ENCODE measurements around the gene OR51F1. TPM values are rescaled to one million over a fixed set of nuclear protein-coding genes. Genes with fewer than 3 reads are reported as not detected.

OR51F1 gene
- total and polyA plus RNA-seq, 2 of the 8 experiments (the other 6 are each of a cell fraction or from before 2014, with no cell fraction given), result not detected

DNA sequence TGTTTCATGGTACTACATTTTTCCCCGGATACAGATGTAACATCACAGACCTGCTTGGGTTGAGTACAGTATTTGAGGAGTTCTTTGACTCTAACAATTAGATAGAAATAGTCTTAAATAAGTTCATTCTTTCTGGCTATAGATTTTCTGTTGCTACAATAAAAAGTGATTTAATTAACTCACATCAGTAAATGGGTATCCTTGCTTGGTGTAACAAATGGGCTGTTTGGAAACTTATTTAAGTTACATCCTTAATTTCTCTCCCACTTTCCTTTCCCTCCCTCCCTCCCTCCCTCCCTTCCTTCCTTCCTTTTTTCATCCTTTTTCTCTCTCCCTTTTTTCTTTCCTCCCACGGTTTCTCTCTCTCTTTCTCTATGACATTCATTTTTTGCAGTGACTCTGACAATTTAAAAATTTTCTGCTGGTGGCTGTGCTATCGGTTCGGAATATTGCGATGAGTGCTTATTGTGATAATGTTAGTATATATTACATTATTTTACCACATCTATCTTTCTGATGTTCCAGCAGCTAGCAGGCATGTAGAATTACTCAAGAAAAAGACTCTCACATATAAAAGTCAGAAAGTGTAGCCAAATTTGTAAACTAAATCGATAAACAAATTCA is 3.2 kb downstream of the OR51F1 start (continued):
- TF ChIP-seq CHD7 (IDR thresholded peaks at IDR 0.05; ENCODE audit: insufficient replicate concordance, low read length), result no peak
- TF ChIP-seq SP2 (IDR thresholded peaks at IDR 0.05; ENCODE audit: low read length), result no peak
- TF ChIP-seq SP4 (IDR thresholded peaks at IDR 0.05; ENCODE audit: low read length), result no peak
- TF ChIP-seq ZNF274 (IDR thresholded peaks at IDR 0.05; ENCODE audit: borderline replicate concordance, extremely low read depth, low read length), result no peak
- TF ChIP-seq CBX5 (IDR thresholded peaks at IDR 0.05; ENCODE audit: low read depth, low read length), result no peak
- no peak for TF ChIP-seq FOSL1 (IDR thresholded peaks at IDR 0.05; ENCODE audit: insufficient read depth, low read depth, low read length)
- TF ChIP-seq NANOG (IDR thresholded peaks at IDR 0.05; ENCODE audit: insufficient read depth, low read depth, low read length, poor library complexity, severe bottlenecking), result no peak
- no peak for TF ChIP-seq CEBPB (IDR thresholded peaks at IDR 0.05; ENCODE audit: low read depth, low read length)
- no peak for TF ChIP-seq PHF8 (conservative IDR thresholded peaks at IDR 0.05; ENCODE audit: low read depth, low read length)

Data from H1 (cell line).